ENCODE data around the gene TUBAL3. TPM values are rescaled to one million over a fixed set of nuclear protein-coding genes. Genes with fewer than 3 reads are reported as not detected.

Gene TUBAL3
- total RNA-seq, 1 experiment from 2014 or later = 0.98 TPM

DNA sequence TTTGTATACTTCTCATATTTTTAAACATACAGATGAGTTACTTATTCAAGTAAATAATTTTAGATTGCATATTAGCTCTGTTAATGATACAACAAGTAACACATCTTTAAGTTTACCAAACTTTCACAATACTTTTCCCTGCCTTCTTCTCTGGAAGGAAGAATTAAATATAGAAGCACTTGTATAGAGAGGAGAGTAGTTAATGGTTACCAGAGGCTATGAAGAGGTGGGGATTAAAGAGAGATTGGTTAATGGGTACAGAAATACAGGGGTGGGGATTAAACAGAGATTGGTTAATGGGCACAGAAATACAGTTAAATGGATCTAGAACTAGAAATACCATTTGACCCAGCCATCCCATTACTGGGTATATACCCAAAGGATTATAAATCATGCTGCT is 59.9 kb downstream of the TUBAL3 start:
- RAD21 ChIA-PET (ENCODE audit: low non-redundant PET in 1 of 2, low total read pairs in 2 of 2, uncharacterized antibody in 2 of 2, unreplicated experiment in 2 of 2) = no interaction called here
- POLR2A ChIA-PET = no interaction called here
- Histone ChIP-seq H3K9me2 (ENCODE audit: insufficient read depth) (no peaks in the 10 kb centered on the region), H3K79me2 (ENCODE audit: insufficient read depth, low read length) (no peaks in the 10 kb centered on the region), H3K27ac (ENCODE audit: low read depth, low read length) (no peak overlapping the region), H3K4me1 (ENCODE audit: control insufficient read depth in 1 of 2, insufficient read depth in 2 of 2, low read length in 2 of 2) (no peaks in the 10 kb centered on the region), H3K4me2 (ENCODE audit: low read length) (no peak overlapping the region), H3K9me3 (ENCODE audit: control insufficient read depth in 1 of 2, insufficient read depth in 1 of 2, low read depth in 1 of 2, low read length in 2 of 2) (no peaks in the 10 kb centered on the region), H2AFZ (ENCODE audit: low read depth, low read length, poor library complexity, severe bottlenecking) (no peak overlapping the region), H4K20me1 (ENCODE audit: insufficient read depth) (no peaks in the 10 kb centered on the region; the same call in 1 of the 2 replicates), H3K9ac (ENCODE audit: low read length) (no peak overlapping the region), H3K36me3 (ENCODE audit: control insufficient read depth in 1 of 2, insufficient read depth in 2 of 2, low read length in 2 of 2) (no peaks in the 10 kb centered on the region), H3K27me3 (ENCODE audit: insufficient read depth, low read length) (no peaks in the 10 kb centered on the region), H3K4me3 (replicated peaks in 1 of 2; ENCODE audit: low read depth in 1 of 2, low read length in 2 of 2) (no peak overlapping the region)
- ATAC-seq (no peak), DNase-seq (ENCODE audit: low read depth, low spot score) (no peak)
- no TSS peak for BruUV-seq (replicated peaks)
- CTCF ChIA-PET = no interaction called here
- intact Hi-C loops (cut with micrococcal nuclease) = no loop called here
- no peak for TF ChIP-seq ELF1 (IDR thresholded peaks at IDR 0.05; ENCODE audit: borderline replicate concordance, low read depth)
- TF ChIP-seq FOSL1 (IDR thresholded peaks at IDR 0.05; ENCODE audit: low read depth) = no peak
- TF ChIP-seq, protein P1, sequence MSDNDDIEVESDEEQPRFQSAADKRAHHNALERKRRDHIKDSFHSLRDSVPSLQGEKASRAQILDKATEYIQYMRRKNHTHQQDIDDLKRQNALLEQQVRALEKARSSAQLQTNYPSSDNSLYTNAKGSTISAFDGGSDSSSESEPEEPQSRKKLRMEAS (IDR thresholded peaks at IDR 0.05) = no peak
- TF ChIP-seq TCF7L2 (IDR thresholded peaks at IDR 0.05; ENCODE audit: borderline replicate concordance, extremely low read depth, insufficient read depth, insufficient read length) = no peak
- TF ChIP-seq YY1 (IDR thresholded peaks at IDR 0.05; ENCODE audit: extremely low read depth, insufficient replicate concordance, low read depth, low read length) = no peak
- TF ChIP-seq JUND (IDR thresholded peaks at IDR 0.05) = no peak
- no peak for TF ChIP-seq ZNF274 (IDR thresholded peaks at IDR 0.05; ENCODE audit: low read depth, low read length)
- TF ChIP-seq SIN3A (IDR thresholded peaks at IDR 0.05; ENCODE audit: low read depth) = no peak
- no peak for TF ChIP-seq EZH2 (IDR thresholded peaks at IDR 0.05)
- no peak for TF ChIP-seq CEBPB (IDR thresholded peaks at IDR 0.05; ENCODE audit: low read depth)
- no peak for TF ChIP-seq POLR2AphosphoS5 (IDR thresholded peaks at IDR 0.05; ENCODE audit: low read depth, low read length)
- TF ChIP-seq CBX3 (IDR thresholded peaks at IDR 0.05; ENCODE audit: low read depth) = no peak
- no peak for TF ChIP-seq EGR1 (IDR thresholded peaks at IDR 0.05; ENCODE audit: low read depth)
- TF ChIP-seq SRF (IDR thresholded peaks at IDR 0.05; ENCODE audit: low read depth) = no peak
- no peak for TF ChIP-seq EZH2phosphoT487 (IDR thresholded peaks at IDR 0.05; ENCODE audit: borderline replicate concordance)
- TF ChIP-seq ZFX (IDR thresholded peaks at IDR 0.05) = no peak

Measured in HCT116 (cell line).